COLO668 (cell line): ENCODE data around the gene ZBTB34.
A peak's percentile ranks its signal among the peaks of the same experiment; 100 is the strongest.

Experiments
- DNase-seq: peaks from one replicate; lab custom pipeline; 2025; ENCODE audit not compliant: unreplicated experiment; lab: John Stamatoyannopoulos, UW

The ZBTB34 gene

GRCh38 chr9:126915846-126916543 is 55.6 kb downstream of the ZBTB34 start:
- DNase-seq = no peak

DNA sequence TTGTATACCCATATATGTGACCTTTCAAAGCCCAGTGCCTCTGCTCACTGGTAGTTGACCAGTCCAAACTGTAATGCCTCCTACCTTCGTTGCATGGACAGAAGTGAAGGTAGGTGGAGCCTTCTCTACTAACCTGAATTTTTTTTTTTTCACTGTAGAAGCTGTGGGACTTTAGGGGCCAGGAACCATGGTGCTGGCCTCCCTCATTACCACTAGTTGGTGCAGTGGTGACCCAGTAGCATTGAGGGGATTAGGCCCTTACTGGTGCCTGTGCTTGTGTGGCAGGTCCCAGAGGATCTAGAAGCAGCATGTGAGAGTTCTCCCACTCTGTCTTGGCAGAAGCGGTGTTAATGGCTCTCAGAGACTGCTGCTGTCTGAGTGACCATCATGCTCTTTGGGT is 56.5 kb downstream of the ZBTB34 start:
- DNase-seq = no peak

DNA sequence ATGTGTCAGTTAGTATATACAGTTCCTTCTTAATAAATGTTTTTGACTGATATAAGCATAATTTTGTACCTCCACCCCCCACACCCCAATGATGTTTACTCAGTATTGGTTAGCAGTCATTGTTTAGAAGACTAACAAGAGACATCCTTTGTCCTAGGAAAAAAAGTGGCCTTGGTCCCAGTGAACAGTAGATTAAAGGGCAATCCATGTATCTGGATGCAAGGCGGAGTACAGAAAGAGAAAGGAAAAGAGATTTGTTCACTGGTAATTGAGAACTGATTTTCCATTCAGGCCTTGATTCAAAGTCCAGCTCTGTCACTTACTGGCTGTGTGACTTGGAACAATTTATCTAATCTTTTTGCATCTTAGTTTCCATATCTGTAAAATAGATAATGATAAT is 58.8 kb downstream of the ZBTB34 start:
- no peak for DNase-seq

- no peak for DNase-seq
Observed at GRCh38 chr9:126925876-126926275, 65.4 kb downstream of the ZBTB34 start.

- DNase-seq = no peak
Observed at GRCh38 chr9:126926364-126926763, 65.9 kb downstream of the ZBTB34 start.

DNA sequence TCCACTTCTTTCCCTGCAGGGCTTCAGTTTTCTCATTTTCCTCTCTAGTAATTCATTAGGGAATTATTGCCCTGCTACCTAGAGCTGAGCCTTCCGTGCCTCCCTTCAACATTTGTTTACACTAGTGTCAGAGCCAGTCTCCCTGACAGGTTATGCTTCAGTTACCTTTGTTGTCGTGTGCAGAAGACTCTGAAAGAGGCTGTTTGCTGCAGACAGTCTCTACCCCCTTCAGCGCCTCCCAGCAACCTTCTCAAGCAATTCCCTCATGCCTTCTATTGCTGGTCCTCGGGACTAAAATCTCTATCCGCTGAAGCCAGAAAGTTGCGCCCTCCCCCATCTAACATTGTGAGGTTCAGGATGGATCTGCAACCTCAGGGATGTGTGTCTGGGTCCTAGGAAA is 67.0 kb downstream of the ZBTB34 start:
- DNase-seq = peak; percentile 25

DNA sequence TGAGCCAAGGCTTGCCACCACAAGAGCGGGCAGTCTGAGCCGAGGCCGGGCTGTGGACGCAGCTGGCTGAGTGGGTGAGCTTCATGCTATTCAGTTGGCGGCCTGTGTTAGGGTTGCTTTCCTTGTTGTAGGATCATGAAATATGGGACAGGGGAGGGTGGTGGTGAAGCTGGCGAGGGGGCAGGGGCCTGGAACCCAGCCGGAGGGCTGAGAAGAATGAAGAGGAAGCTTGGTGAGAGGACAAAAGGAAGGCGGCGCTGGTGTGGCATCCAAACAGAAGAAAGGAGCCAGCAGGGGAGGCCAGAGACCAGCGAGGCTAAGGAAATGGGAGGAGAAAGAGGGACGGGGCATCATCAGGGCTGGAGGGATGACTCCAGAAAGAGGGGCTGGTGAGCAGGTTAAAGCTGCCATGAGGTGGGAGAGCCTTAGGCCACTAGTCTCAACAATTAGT is 72.5 kb downstream of the ZBTB34 start:
- DNase-seq = no peak

DNA sequence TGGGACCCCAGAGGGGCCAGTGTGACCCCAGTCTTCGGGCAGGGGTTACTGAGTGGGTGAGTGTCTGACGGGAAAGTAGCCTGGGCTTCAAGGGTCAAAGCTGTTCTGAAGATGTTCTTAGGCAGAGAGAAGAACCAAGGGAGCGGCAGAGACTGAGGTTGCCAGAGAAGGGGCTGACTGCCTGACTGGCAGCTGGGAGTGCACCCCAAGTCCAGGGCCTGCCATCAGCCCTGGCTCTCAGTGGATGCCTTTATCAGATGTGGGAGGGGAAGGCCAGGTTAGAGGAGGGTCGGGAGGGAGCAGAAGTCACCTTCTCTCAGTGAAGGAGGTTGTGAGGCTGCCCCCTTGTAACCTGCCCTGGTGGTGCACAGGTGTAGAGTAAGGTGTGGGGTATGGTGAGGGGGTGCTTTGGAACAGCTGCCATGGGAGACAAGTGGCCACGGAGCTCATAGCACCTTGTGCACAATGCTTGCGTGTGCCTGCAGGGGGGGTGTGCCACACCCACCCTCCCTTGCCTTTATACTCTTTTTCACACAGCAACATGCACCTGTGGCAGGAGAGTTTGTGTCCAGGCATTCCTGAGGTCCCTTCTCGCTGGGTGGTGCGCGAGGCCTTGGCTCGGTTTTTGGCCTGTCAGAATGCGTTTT is 73.0 kb downstream of the ZBTB34 start:
- no peak for DNase-seq

DNA sequence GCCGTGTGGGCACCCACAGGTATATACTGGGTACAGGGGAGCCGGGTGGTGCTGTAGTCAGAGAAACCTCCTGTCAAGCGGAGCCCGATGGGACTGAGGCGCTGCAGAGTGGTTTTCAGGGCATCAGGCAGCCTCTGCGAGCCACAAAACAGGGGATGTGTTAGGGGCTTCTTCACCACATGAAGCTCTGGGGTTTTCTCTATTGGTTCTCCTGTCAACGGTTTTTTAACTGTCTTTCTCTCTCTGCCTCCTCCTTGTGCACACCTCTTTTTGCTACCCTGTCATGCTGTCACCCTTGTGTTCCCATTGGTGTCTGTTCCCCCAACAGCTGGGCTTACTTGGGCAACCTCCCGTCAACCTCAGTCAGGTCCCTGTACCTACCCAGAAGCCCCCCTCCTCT is 74.0 kb downstream of the ZBTB34 start:
- DNase-seq = no peak
